Stimulated activated CD4-positive, alpha-beta T cell treated with anti-CD3 and anti-CD28 coated beads, Interleukin-2, amount 100 ng/mL, for 24 hours (primary cell): ENCODE results near the gene STAP2.

ENCODE experiments used
- DNase-seq, 2 donors: peaks; one replicate each; pipeline ENCODE4 v3.0.0-alpha.2; 2020

The STAP2 gene

GRCh38 chr19:4338441-4339355 lies at the start of gene STAP2:
STAP2 (minus strand) TSS chr19:4338827; CDS start chr19:4338753, 74 bp downstream.
- DNase-seq = peak; percentile 34 to 60

GRCh38 chr19:4386041-4386782 lies 47.6 kb upstream of the STAP2 start:
- no peak for DNase-seq

GRCh38 chr19:4385291-4386040 lies 46.8 kb upstream of the STAP2 start:
- DNase-seq = no peak

- peak; percentile 42 to 62 for DNase-seq
Measured at GRCh38 chr19:4380254-4380727, 41.7 kb upstream of the STAP2 start.

GRCh38 chr19:4379383-4380253 lies 41.0 kb upstream of the STAP2 start:
- peak; percentile 42 to 51 for DNase-seq

GRCh38 chr19:4378886-4379285 lies 40.3 kb upstream of the STAP2 start:
- no peak for DNase-seq

GRCh38 chr19:4376991-4377781 lies 38.6 kb upstream of the STAP2 start:
- no peak for DNase-seq

GRCh38 chr19:4376671-4376990 lies 38.0 kb upstream of the STAP2 start:
- DNase-seq = no peak

- DNase-seq = no peak
Measured at GRCh38 chr19:4376028-4376670, 37.5 kb upstream of the STAP2 start.

- no peak for DNase-seq
Measured at GRCh38 chr19:4375164-4376027, 36.8 kb upstream of the STAP2 start.

- DNase-seq = no peak
Measured at GRCh38 chr19:4374498-4375163, 36.0 kb upstream of the STAP2 start.

GRCh38 chr19:4373601-4374497 lies 35.2 kb upstream of the STAP2 start:
- no peak for DNase-seq

GRCh38 chr19:4373013-4373367 lies 34.4 kb upstream of the STAP2 start:
- DNase-seq = no peak

GRCh38 chr19:4372165-4373012 lies 33.8 kb upstream of the STAP2 start:
- no peak for DNase-seq

- no peak for DNase-seq
Measured at GRCh38 chr19:4371247-4372164, 32.9 kb upstream of the STAP2 start.

- DNase-seq = no peak
Measured at GRCh38 chr19:4370418-4371041, 31.9 kb upstream of the STAP2 start.
